ENCODE measurements around the gene GLDN.

GLDN gene

DNA sequence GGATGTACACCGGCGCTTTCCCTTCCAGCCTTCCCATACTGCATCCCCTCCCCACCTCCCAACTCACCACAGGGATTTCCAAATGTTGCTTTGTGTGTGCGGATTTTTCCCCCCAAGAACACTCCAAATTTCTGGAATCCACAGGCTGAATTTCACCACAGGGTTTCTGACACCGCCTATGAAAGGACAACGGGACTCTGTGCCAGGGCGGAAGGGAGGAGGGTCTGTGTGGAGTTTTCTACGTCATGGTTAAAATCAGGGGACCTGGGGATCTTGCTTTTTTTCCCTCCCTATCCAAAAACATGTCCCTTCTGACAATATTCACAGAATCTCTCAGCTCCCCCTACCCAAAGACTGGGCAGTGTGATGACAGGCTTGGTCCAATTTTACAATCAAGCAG is 17.7 kb upstream of the GLDN start:
- DNase-seq: no peak

- no peak for DNase-seq
Measured at GRCh38 chr15:51325167-51325566, 16.3 kb upstream of the GLDN start.

- DNase-seq: no peak
Measured at GRCh38 chr15:51327081-51327480, 14.4 kb upstream of the GLDN start.

DNA sequence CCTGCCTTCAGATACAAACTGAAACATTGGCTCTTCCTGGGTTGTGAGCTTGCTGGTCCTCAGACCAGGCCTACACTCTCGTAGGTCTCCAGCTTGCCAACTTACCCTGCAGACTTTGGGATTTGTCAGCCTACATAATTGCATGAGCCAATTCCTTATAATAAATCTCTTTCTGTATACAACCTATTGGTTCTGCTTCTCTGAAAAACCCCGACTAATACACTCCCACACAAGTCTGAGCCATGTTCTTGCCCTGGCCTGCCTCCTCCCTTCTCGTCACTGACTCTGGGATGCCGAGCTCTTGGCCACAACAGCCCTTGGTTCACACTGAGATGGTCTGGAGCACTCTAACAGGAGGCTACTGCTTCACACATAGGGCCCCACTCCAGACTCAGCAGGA is 12.5 kb upstream of the GLDN start:
- DNase-seq: no peak

DNA sequence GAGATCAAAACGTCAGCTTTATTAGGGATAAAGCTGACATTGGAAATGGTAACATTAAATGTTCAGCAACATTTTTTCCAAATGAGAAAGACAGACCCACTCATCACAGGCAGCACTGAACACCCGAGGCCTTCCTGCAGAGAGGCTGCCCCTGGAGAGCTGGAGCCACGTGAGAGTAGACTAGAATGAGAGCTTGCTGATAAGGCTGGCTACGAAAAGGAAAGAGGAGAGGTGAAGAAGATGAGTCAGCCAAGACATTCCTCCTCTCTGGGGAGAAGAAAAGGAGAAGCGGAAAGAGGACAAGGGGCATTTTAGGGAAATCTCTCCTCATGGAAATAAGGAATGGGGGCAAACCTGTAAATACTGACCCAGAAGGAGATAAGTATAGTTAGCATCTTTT is 10.3 kb upstream of the GLDN start:
- DNase-seq: no peak

DNA sequence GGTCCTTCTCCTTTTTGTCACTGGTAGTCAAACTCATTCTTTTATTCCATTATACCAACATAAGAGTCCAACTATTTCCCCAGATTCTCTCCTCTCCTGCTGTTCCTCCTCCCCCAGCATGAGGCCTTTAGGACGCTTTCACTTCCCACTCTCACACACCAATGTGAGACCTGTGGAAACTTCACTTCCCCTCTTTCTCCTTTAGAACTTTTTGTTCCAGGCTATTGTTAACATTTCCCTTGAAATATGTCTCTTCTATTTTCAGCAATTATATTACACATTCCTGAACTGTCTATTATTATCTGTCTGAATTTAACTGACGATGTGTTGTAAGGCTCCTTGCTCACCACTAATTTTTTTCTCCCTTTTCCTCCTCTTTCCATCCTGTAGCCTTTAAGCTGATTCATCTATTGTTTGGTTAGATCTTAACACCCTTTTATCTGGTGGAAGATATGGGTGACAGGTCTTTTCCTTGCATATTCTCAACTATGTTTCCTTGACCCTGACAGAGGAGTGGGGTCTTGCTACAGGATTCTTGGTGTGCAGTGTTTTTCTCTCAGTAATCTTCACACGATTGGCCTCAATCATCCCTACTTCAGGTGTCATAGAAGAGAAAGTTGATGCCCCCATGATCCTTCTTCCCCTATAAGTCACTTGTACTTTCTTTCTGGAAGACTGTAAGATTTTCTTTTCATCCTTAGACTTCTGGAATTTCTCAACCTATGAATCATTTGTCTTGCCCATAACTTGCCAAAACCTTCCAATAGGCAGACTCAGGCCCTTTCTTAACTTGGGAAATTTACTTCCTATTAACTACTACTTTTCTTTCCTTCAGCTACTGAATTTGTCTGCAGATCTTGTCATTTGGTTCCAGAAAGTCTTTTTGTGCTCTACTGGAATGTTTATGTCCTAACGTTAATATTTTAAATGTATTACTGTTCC is 9.0 kb upstream of the GLDN start:
- DNase-seq: no peak

DNA sequence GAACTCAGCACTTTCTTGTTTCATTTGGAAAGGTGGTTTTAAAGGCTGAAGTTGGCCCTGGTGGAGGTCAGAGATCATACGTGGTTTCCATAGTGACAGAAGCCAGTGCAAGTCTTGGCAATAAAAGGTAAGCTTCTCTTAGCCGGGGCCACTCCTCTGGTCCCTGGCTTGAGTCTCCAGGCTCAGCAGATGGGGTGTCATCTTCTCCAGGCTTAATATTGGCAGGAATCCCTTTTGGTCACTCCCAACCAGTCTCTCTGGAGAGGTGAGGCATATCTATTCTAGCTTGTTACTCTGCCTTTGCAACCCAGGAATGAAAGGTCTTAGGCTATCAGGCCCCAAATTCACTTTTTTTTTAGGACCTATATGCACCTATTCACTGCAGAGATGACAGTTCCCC is 7.9 kb upstream of the GLDN start:
- DNase-seq: no peak

DNA sequence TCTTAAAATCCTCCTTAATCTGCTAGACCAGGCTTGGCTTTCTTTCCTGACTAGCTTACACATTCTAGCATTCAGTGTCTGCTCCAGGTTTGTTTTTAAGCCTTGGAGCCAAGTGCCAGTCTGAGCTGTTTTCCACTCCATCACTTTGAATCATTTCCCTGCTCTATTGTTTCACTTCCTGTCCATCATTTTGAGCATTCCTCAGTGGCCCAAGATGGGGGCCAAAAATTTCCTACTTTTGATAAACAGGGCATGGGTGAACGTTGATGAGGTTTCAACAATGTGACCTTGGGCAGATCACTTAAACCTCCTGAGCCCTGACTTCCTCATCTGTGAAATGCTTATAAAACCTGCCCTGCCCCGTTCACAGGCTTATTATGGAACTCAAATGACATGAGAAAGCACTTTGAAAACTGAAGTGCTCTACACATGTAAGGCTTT is 7.4 kb upstream of the GLDN start:
- DNase-seq: no peak

DNA sequence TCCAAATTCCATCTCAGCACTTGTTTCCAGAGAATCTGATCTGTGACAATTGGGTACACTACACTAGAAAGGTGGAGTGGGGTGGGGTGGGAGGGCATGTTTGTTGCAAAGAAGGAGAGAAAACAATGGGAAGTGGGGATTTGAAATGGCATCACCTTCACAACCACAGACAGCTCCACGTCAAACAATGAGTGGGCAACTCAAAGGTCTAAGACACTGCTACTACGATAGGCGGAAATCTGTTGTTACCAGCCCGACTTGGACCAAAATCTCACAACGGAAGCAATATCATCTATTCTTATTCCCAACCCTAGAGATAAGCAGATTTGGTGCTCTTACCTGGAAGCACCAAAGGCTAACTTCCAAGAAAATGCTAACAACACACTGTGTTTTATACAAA is 6.4 kb upstream of the GLDN start:
- no peak for DNase-seq

DNA sequence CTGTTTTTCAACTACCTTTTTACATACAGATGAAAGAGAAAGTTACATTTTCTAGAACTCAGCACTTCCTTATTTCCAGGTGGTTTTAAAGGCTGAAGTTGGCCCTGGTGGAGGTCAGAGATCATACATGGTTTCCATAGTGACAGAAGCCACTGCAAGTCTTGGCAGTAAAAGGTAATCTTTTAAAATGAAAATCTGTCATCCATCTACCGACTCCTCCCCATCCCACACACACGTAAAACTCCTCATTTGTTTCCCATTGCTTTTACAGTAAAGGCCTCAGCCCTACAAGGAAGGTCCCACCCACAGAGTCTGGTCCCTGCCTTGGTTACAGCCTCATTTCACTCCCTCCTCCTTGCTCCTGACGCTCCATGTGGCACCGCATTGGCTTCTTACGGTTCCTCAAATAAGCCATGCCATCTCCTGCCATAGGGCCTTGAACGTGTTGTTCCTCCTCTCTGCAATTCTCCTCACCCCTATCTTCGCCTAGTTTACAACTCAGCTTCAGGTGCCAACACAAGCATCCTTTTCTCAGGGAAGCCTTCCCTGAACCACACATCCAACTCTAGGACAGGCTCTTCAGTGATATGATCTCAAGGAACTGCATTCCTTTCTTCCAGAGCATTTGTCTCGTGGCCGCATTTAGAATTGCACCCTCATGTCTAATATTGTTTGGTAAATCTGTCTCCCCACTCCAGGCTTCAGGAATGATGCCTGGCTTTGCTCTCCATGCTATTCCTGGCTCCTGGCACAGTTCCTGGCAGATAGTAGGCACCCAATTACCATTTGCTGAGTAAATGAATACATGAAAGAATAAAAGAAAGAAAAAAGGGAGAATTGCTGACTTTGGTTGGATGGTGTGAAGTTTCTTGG is 5.7 kb upstream of the GLDN start:
- no peak for DNase-seq

- DNase-seq: no peak
Measured at GRCh38 chr15:51338496-51338895, 3.0 kb upstream of the GLDN start, which contains the start of gene CYP19A1. Gene CYP19A1 (minus strand): TSS chr15:51338596. CDS start chr15:51242912, 95,684 bp downstream.

DNA sequence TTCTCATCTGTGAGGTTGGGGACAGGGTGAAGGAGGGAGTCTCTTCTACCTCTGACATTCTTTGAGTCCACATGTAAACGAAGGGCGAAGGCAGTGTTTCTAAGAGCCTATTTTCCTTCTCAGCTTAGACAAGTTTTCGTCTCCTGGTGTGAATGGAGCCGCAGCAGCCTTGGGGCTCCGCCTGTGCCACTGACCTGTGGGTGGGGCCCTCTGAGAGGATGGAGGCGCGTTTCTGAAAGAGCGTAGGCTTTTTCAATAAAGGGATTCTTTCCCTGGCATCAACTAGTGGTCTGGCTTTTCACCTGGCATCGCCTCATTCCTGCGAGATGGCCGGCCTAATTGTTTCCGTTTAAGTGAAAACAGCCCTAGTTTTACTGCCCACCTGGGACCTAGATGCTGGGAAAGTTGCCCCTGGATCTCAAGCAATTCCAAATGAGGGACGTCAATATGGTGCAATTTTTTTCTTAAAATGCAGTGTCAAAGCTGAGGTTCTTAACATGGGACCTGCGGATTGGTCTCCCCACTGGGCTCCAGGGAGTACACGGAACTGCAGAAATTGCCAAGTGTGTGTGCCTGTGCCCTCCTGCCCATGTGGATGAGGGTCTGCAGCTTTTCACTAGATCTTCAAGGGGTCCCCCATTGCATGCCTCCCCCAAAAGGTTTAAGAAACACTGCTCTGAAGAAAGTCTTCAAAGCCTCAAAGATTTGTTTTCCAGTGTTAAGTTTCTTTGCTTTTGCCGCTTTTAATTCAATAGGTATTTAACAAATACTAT is 958 bp downstream of the GLDN start:
- DNase-seq: no peak

- no peak for DNase-seq
Measured at GRCh38 chr15:51343466-51343865, 2.0 kb downstream of the GLDN start.

DNA sequence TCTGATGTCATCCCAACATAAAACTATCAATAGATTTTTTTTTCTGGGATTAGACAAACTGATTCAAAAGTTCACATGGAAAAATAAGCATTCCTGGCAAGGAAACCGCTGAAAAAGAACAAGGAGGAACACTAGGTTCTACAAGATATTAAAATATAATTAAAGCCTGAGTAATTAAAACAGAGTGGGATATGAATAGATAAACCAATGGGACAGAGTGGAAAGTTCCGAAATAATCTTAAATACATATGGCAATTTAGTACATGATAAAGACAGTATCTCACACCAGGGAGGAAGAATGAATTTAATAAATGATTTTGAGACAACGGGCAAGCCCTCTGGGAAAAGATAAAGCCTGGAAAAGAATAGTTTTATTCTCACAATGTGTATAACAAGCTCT is 4.7 kb downstream of the GLDN start:
- DNase-seq: no peak

- DNase-seq: no peak
Measured at GRCh38 chr15:51348688-51349087, 7.2 kb downstream of the GLDN start.

GRCh38 chr15:51349156-51349844 is 7.8 kb downstream of the GLDN start:
- no peak for DNase-seq

- DNase-seq: no peak
Measured at GRCh38 chr15:51350723-51351122, 9.3 kb downstream of the GLDN start.

- DNase-seq: no peak
Measured at GRCh38 chr15:51353976-51354375, 12.5 kb downstream of the GLDN start.

DNA sequence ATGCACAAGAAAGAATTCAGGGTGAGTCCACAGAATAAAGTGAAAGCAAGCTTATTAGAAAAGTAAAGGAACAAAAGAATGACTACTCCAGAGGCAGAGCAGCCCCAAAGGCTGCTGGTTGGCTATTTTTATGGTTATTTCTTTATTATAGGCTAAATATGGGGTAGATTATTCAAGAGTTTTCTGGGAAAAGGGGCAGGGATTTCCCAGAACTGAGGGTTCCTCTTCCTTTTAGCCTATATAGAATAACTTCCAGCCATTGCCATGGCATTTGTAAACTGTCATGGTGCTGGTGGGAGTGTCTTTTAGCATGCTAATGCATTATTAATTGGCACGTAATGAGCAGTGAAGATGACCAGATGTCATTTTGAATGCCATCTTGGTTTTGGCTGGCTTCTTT is 13.6 kb downstream of the GLDN start:
- no peak for DNase-seq

- no peak for DNase-seq
Measured at GRCh38 chr15:51356147-51356546, 14.7 kb downstream of the GLDN start.

DNA sequence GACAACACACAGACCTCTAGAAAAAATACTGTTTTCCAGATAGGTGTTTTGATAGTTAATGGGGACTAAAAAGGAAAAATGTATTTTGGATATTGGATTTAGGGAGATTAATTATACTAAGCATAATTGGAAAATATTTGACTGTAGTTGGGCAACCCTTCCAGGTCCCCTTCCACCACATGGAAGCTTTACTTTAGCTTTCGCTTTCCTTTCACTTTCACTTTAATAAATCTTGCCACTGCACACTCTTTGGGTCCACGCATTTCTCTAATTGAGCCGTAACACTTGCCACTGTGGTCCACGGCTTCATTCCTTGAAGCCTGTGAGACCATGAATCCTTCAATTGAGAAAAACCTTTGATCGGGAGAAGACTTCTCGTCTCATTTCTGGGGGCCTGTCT is 15.5 kb downstream of the GLDN start:
- no peak for DNase-seq

DNA sequence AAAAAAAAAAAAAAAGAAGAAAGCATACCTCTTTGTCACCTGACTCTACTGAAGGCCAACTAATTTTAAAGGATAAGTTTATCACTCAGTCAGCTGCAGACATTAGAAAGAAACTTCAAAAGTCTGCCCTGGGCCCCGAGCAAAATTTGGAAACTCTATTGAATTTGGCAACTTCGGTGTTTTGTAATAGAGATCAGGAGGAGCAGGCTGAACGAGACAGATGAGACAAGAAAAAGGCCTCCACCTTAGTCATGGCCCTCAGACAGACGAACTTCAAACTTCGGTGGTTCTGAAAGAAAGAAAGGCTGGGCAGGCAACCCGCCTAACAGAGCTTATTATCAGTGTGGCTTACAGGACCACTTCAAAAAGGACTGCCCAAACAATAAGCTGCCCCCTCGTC is 18.5 kb downstream of the GLDN start:
- no peak for DNase-seq
